HFF-Myc (cell line): ENCODE data around the gene OSBPL1A.

ENCODE experiments used
- DNase-seq: peaks from one replicate; pipeline ENCODE4 v3.0.0-alpha.2; 2011; ENCODE audit warnings: low read depth; ENCODE audit errors: extremely low read depth
- H3K4me3 ChIP-seq: replicated peaks from 2 replicates; pipeline ENCODE4 v1.5.1; 2011; ENCODE audit warnings: low read depth, mild to moderate bottlenecking, control low read depth, low read length
- CTCF ChIP-seq: IDR thresholded peaks from 2 replicates; pipeline ENCODE4 v1.5.1; 2012; ENCODE audit warnings: mild to moderate bottlenecking, low read depth, low read length, control low read depth; ENCODE audit errors: missing control alignments

Gene OSBPL1A

GRCh38 chr18:24429188-24429587 is 31.6 kb upstream of the OSBPL1A start:
- no peak for TF ChIP-seq CTCF
- no peak for DNase-seq
- no peak overlapping the region for H3K4me3 ChIP-seq

GRCh38 chr18:24428709-24429108 is 31.1 kb upstream of the OSBPL1A start:
- DNase-seq: no peak
- no peak for TF ChIP-seq CTCF
- H3K4me3 ChIP-seq: no peak overlapping the region

GRCh38 chr18:24427484-24427883 is 29.9 kb upstream of the OSBPL1A start:
- peak overlapping the region; percentile 78 for H3K4me3 ChIP-seq
- no peak for TF ChIP-seq CTCF
- DNase-seq: no peak

GRCh38 chr18:24426398-24427294 is 29.0 kb upstream of the OSBPL1A start, which contains the start of gene IMPACT:
Gene IMPACT, plus strand, starts transcription at chr18:24426670. Its CDS starts 87 bp downstream, at chr18:24426757.
- H3K4me3 ChIP-seq: peak within 1 kb of the TSS; percentile 78
- peak; percentile 32 for DNase-seq
- no peak for TF ChIP-seq CTCF

- DNase-seq: no peak
- peak overlapping the region; percentile 78 for H3K4me3 ChIP-seq
- TF ChIP-seq CTCF: no peak
These were observed 28.4 kb upstream of the OSBPL1A start for GRCh38 chr18:24426073-24426397.

GRCh38 chr18:24421831-24422230 is 24.2 kb upstream of the OSBPL1A start:
- no peak overlapping the region for H3K4me3 ChIP-seq
- no peak for TF ChIP-seq CTCF
- no peak for DNase-seq
